Measurements from ENCODE around the gene DISP2. TPM values are rescaled to one million over a fixed set of nuclear protein-coding genes. Genes with fewer than 3 reads are reported as not detected.

DISP2 gene
- total RNA-seq, 1 experiment from 2014 or later: 0.22 TPM

DNA sequence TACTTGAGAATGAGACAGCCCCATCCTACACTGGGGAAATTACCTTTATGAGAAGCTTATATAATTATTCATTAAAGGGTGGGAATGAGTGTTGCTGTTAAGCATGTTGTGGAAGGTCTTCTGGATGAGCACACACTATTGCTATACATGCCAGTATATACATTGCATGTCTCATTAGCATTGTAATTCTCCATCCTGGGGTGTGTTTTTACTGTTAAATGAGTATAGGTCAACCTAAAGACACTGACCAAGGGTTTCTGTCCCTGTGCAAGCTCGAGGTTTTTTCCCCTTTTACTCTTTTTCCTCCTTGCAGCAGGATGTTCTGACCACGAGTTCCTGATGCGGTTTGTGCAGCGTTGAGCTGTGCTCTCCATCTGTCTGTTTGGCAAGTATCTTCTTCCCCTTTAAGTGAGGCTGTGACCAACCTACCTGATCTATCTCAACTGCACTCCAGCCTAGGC lies 40.4 kb downstream of the DISP2 start:
- Histone ChIP-seq H3K27ac (no peak overlapping the region), H3K27me3 (no peaks in the 10 kb centered on the region), H3K4me1 (no peaks in the 10 kb centered on the region), H3K4me3 (no peak overlapping the region), H3K36me3 (peaks cover 11% of the 10 kb centered on the region), H3K9me3 (replicated peaks) (no peaks in the 10 kb centered on the region)
- no peak for DNase-seq

DNA sequence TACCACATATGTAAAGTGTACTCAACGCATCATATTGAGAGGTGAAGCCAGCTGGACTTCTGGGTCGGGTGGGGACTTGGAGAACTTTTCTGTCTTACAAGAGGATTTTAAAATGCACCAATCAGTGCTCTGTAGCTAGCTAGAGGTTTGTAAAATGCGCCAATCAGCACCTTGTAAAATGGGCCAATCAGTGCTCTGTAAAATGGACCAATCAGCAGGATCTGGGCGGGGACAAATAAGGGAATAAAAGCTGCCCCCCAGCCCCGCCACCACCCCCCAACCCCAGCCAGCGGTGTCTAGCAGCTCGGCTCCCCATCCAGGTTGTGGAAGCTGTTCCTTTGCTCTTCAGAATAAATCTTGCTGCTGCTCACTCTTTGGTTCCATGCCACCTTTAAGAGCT lies 41.4 kb downstream of the DISP2 start:
- Histone ChIP-seq H3K36me3 (peaks cover 2% of the 10 kb centered on the region; the same call in 1 of the 2 replicates), H3K9me3 (replicated peaks) (no peaks in the 10 kb centered on the region), H3K4me3 (no peak overlapping the region), H3K27me3 (no peaks in the 10 kb centered on the region), H3K27ac (no peak overlapping the region), H3K4me1 (no peaks in the 10 kb centered on the region)
- DNase-seq: no peak

DNA sequence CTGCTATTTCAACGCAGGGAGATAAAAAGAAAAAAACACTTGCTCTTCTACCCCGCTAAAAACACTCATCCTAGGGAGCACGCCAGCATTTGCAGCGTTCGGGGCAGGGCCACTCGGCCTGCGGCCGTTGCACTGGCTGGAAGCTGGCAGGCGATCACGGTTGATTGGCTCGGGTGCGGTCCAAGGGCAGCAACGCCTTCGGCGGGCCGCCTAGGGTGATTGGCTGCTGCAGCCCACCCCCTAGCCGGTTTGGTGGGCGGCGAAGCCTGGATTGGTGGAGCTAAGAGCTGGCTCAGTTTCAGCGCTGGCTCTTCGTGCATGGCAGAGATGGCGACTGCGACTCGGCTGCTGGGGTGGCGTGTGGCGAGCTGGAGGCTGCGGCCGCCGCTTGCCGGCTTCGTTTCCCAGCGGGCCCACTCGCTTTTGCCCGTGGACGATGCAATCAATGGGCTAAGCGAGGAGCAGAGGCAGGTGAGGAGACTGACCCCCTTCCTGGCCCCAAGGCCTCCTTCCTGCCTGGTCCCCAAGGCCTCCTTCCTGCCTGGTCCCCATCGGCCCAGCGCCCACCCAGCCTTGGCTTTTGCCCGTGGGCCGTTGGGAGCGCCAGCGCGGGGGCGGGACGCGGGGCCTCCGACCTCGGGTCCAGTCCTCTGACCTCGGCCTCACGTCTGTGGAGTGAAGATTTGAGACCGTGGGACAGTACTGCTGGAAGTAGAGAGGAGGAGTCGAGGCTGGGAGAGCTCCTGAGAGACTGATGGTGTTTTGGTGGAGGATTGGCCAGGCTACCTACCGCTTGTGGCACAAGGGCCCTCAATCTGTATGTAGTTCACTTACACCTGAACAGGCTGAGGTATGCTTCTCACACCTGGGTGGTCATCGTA lies 47.7 kb downstream of the DISP2 start, which contains the start of gene IVD:
IVD (plus strand) TSS at position 295 of the 881 bp plus-strand sequence; CDS start at position 328, 33 bp downstream.
- peaks cover 18% of the 10 kb centered on the region for H3K36me3 ChIP-seq
- H3K27ac ChIP-seq: peak within 1 kb of the TSS; percentile 48
- no peaks in the 10 kb centered on the region for H3K27me3 ChIP-seq
- 0 out of 2 replicates have a peak, but pooled peaks cover 3% of the 10 kb centered on the region for H3K4me1 ChIP-seq
- H3K9me3 ChIP-seq (replicated peaks): no peaks in the 10 kb centered on the region
- DNase-seq: peak; percentile 95 to 97
- peak within 1 kb of the TSS; percentile 79 for H3K4me3 ChIP-seq

GRCh38 chr15:40407330-40407990 lies 49.4 kb downstream of the DISP2 start:
- no peak overlapping the region for H3K27ac ChIP-seq
- H3K36me3 ChIP-seq: peaks cover 28% of the 10 kb centered on the region
- no peaks in the 10 kb centered on the region for H3K9me3 ChIP-seq (replicated peaks)
- 0 out of 2 replicates have a peak, but pooled peaks cover 3% of the 10 kb centered on the region for H3K4me1 ChIP-seq
- no peak overlapping the region for H3K4me3 ChIP-seq
- no peaks in the 10 kb centered on the region for H3K27me3 ChIP-seq
- no peak for DNase-seq

DNA sequence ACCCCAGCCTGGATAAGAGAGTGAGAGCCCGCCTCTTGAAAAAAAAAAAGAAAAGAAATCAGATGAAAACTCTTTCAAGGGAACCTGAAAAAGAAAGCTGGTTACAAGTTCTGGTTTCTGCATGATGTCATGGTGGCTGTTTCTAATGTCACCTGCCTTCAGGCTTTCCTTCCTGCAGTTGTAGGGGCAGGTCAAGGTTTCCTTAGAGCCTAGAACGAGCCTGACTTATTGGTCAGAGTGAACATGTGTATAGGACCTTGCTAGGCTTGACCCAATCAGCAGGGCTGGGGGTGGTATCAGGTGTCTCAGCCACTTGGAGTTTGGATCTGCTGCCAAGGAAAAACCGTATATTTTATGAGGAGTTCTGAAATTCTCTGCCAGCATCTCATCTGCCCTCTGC lies 51.3 kb downstream of the DISP2 start:
- H3K36me3 ChIP-seq: peaks cover 33% of the 10 kb centered on the region
- DNase-seq: no peak
- no peaks in the 10 kb centered on the region for H3K27me3 ChIP-seq
- H3K4me1 ChIP-seq: 0 out of 2 replicates have a peak, but pooled peaks cover 3% of the 10 kb centered on the region
- no peak overlapping the region for H3K4me3 ChIP-seq
- no peak overlapping the region for H3K27ac ChIP-seq
- H3K9me3 ChIP-seq (replicated peaks): no peaks in the 10 kb centered on the region

- H3K27me3 ChIP-seq: no peaks in the 10 kb centered on the region
- DNase-seq: no peak
- H3K4me3 ChIP-seq: no peak overlapping the region
- H3K4me1 ChIP-seq: 0 out of 2 replicates have a peak, but pooled peaks cover 3% of the 10 kb centered on the region
- H3K36me3 ChIP-seq: peaks cover 39% of the 10 kb centered on the region
- no peak overlapping the region for H3K27ac ChIP-seq
- no peaks in the 10 kb centered on the region for H3K9me3 ChIP-seq (replicated peaks)
These were observed 52.5 kb downstream of the DISP2 start for GRCh38 chr15:40410476-40410875.

- Histone ChIP-seq H3K36me3 (peaks cover 46% of the 10 kb centered on the region), H3K27me3 (no peaks in the 10 kb centered on the region)
- no peak for DNase-seq
These were observed 54.2 kb downstream of the DISP2 start for GRCh38 chr15:40412095-40412759.

DNA sequence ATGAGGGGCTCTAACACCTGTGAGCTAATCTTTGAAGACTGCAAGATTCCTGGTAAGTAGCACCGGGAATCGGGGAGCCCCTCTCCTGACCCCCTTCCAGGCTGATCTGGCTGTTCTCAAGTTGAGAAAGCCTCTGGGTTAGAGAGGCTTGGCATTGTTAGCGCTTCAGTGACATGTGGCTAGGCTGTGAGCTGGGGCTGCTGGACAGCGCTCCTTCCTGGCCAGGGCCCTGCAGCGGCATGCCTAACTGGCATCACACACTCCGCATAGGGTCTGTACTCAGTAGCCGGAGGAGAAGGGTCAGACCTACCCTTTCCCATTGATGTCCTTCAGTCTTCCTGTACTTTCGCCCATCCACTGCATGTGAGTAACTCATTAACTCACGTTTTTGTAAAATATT lies 55.0 kb downstream of the DISP2 start:
- Histone ChIP-seq H3K4me1 (no peaks in the 10 kb centered on the region), H3K9me3 (replicated peaks) (no peaks in the 10 kb centered on the region), H3K4me3 (no peak overlapping the region), H3K27me3 (no peaks in the 10 kb centered on the region), H3K36me3 (peaks cover 39% of the 10 kb centered on the region), H3K27ac (no peak overlapping the region)
- DNase-seq: no peak

More at GRCh38 chr15:40412095-40412759, 54.2 kb downstream of the DISP2 start:
- H3K9me3 ChIP-seq (replicated peaks): no peaks in the 10 kb centered on the region
- H3K4me3 ChIP-seq: no peak overlapping the region
- H3K4me1 ChIP-seq: no peaks in the 10 kb centered on the region
- no peak overlapping the region for H3K27ac ChIP-seq

DNA sequence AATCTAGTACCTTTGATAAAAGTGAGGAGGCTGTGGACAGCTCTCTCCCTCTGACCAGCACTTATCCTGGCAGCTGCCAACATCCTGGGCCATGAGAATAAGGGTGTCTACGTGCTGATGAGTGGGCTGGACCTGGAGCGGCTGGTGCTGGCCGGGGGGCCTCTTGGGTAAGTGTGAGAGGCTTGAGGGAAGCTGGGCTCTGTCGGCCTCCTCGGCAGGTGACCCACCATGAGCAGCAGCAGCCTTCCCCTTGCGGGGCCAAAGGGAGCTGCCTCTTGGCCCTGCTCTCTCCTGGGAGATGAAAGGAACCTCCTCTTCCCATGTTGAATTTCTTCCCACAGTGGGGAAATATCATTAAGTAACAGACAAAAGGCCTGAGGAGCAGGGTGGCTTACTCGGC lies 56.8 kb downstream of the DISP2 start:
- no peaks in the 10 kb centered on the region for H3K27me3 ChIP-seq
- H3K36me3 ChIP-seq: peaks cover 35% of the 10 kb centered on the region
- no peaks in the 10 kb centered on the region for H3K4me1 ChIP-seq
- no peak overlapping the region for H3K4me3 ChIP-seq
- H3K9me3 ChIP-seq (replicated peaks): no peaks in the 10 kb centered on the region
- no peak overlapping the region for H3K27ac ChIP-seq
- no peak for DNase-seq

GRCh38 chr15:40415226-40415625 lies 57.2 kb downstream of the DISP2 start:
- H3K36me3 ChIP-seq: peaks cover 33% of the 10 kb centered on the region
- H3K4me3 ChIP-seq: no peak overlapping the region
- H3K4me1 ChIP-seq: no peaks in the 10 kb centered on the region
- no peaks in the 10 kb centered on the region for H3K9me3 ChIP-seq (replicated peaks)
- no peak overlapping the region for H3K27ac ChIP-seq
- no peaks in the 10 kb centered on the region for H3K27me3 ChIP-seq
- no peak for DNase-seq

GRCh38 chr15:40416056-40416455 lies 58.0 kb downstream of the DISP2 start:
- peaks cover 25% of the 10 kb centered on the region for H3K36me3 ChIP-seq

DNA sequence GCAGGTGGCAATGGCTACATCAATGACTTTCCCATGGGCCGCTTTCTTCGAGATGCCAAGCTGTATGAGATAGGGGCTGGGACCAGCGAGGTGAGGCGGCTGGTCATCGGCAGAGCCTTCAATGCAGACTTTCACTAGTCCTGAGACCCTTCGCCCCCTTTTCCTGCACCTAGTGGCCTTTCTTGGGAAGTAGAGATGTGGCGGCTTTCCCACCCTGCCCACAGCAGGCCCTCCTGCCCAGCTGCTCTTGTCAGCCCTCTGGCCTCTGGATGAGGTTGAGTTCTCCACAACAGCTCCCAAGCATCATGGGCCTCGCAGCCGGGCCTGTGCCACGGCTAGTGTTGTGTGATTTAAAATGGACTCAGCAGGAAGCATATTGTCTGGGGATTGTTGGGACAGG lies 60.1 kb downstream of the DISP2 start:
- no peaks in the 10 kb centered on the region for H3K27me3 ChIP-seq
- H3K36me3 ChIP-seq: peaks cover 17% of the 10 kb centered on the region; the same call in 1 of the 2 replicates
- no peak for DNase-seq
- no peaks in the 10 kb centered on the region for H3K9me3 ChIP-seq (replicated peaks)
- peaks cover 12% of the 10 kb centered on the region; the same call in 1 of the 2 replicates for H3K4me1 ChIP-seq
- H3K27ac ChIP-seq: no peak overlapping the region
- H3K4me3 ChIP-seq: no peak overlapping the region

More at GRCh38 chr15:40416056-40416455, 58.0 kb downstream of the DISP2 start:
- H3K27ac ChIP-seq: no peak overlapping the region
- no peak overlapping the region for H3K4me3 ChIP-seq
- no peak for DNase-seq
- no peaks in the 10 kb centered on the region for H3K27me3 ChIP-seq
- no peaks in the 10 kb centered on the region for H3K9me3 ChIP-seq (replicated peaks)
- peaks cover 4% of the 10 kb centered on the region; the same call in 1 of the 2 replicates for H3K4me1 ChIP-seq

- no peak overlapping the region for H3K27ac ChIP-seq
- H3K27me3 ChIP-seq: no peaks in the 10 kb centered on the region
- H3K9me3 ChIP-seq (replicated peaks): no peaks in the 10 kb centered on the region
- no peak for DNase-seq
- peaks cover 8% of the 10 kb centered on the region; the same call in 1 of the 2 replicates for H3K36me3 ChIP-seq
- no peak overlapping the region for H3K4me3 ChIP-seq
- peaks cover 21% of the 10 kb centered on the region for H3K4me1 ChIP-seq
These were observed 62.2 kb downstream of the DISP2 start for GRCh38 chr15:40420071-40420713.

DNA sequence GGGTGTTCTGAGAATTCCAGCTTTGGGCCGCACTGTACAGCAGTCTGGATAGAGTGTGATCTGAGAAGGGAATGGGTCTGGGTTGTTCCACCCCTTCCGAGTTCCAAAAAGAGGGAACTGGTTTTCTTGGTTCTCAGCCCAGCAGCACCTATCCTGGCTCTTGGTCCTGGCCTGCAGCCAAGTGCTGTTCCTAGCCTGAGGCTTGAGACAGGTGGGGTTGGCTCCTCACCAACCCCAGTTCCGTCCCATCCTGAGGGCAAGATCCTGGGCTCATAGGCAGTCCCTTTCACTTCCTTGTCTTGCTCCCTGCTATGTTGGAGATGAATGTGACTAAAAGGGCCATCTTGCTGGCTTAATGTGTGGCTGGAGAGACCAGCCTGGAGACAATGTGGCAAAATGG lies 62.8 kb downstream of the DISP2 start:
- no peaks in the 10 kb centered on the region for H3K27me3 ChIP-seq
- peaks cover 24% of the 10 kb centered on the region for H3K4me1 ChIP-seq
- DNase-seq: peak; percentile 21 to 58
- H3K36me3 ChIP-seq: peaks cover 3% of the 10 kb centered on the region; the same call in 1 of the 2 replicates
- no peaks in the 10 kb centered on the region for H3K9me3 ChIP-seq (replicated peaks)
- H3K27ac ChIP-seq: no peak overlapping the region
- no peak overlapping the region for H3K4me3 ChIP-seq
